NOMO-1 (cell line): ENCODE measurements around the gene CRX.
A peak's percentile ranks its signal among the peaks of the same experiment; 100 is the strongest.
"Not testable (repeated sequence)": the region's sequence is repeated elsewhere in the genome, so short reads cannot be mapped to it uniquely, and the experiment has no call there.

Experiments
- DNase-seq, 2 experiments: peaks; one replicate each; lab custom pipeline; 2025; ENCODE audit not compliant: unreplicated experiment in 2 of 2; lab: John Stamatoyannopoulos, UW

Gene CRX

GRCh38 chr19:47821460-47822020 is at the start of gene CRX:
Gene CRX (plus strand): TSS chr19:47821937. CDS start chr19:47834444, 12,507 bp downstream.
- no peak for DNase-seq

DNA sequence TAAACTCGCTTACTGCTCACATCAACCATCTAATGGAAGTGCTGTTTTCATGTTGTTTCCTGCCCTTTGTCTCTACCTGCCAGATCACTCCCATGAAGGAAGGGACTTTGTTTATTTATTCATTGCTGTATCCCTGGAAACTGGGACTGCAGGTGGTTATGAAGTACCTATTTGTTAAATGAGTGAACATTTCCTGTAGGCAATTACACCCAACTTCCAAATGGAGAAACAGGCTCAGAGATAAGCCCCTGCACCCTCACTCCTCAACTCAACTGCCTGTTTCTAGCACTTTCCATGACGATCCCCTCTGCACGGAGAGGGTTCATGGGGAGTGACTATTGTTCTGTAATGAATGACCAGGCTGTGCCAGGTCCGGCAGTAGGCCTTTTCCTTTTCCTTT is 45.2 kb upstream of the CRX start:
- DNase-seq, result no peak

DNA sequence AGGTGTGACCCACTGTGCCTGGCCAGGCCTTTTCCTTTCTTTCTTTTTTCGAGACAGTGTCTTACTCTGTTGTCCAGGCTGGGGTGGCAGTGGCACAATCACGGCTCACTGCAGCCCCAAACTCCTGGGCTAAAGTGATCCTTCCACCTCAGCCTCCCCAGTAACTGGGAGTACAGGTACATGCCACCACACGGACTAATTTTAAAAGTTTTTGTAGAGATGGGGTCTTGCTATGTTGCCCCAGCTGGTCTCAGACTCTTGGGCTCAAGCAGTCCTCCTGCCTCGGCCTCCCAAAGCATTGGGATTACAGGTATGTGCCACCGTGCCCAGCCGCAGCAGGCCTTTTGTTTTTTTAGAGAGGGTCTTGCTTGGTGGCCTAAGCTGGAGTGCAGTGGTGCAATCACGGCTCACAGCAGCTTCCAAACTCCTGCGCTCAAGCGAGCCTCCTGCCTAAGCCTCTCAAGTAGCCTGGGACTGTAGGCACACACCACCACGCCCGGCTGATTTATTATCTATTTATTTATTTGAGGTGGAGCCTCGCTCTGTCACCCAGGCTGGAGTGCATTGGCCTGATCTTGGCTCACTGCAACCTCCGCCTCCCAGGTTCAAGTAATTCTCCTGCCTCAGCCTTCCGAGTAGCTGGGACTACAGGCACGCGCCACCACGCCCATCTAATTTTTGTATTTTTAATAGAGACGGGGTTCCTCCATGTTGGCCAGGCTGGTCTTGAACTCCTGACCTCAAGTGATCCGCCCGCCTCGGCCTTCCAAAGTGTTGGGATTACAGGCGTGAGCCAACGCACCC is 44.3 kb upstream of the CRX start:
- not testable (repeated sequence) for DNase-seq

DNA sequence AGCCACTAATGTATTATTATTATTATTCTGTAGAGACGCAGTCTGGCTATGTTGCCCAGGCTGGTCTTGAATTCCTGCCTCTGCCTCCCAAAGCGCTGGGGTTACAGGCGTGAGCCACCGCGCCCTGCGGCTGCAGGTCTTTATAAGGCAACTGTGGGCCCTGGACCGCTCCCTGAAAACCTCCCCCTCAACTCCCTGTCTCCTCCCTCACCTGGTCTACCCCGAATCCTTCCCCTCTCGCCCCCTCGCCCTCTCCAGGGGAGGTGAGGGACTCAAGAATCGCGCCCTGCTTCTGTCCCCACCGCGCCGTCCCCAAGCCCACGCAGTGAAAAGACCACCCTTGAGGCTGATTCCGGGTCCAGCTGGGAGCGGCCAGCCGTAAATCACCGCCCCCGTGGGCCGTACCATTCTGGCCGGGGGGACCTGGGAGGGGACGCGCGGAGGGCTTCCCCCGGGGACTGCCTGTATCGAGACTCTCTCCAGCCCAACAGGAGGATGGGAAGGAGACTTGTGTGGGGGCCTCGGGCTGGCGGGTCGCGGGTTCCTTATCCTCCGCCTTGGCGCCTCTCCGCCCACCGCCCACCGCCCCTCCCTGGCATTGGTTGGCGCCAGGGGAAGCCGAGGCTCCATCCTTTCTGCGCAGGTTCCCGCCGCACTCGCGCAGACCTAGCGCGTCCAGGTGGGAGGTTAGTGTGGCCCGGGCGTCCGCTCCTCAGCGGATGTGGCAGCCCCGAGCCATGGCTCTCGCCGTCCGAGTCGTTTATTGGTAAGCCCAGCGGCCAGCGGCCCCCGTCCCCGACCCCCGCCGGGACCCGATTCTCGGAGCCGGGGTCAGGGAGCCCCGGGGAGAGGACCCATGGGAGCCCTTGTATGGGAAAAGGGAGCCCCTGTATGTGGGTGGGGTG is 43.4 kb upstream of the CRX start, which contains the start of gene SELENOW:
TSS of gene SELENOW (plus strand) at position 655 of the 905 bp plus-strand sequence. CDS start at position 738, 83 bp downstream.
- peak; percentile 53 to 58 for DNase-seq

DNA sequence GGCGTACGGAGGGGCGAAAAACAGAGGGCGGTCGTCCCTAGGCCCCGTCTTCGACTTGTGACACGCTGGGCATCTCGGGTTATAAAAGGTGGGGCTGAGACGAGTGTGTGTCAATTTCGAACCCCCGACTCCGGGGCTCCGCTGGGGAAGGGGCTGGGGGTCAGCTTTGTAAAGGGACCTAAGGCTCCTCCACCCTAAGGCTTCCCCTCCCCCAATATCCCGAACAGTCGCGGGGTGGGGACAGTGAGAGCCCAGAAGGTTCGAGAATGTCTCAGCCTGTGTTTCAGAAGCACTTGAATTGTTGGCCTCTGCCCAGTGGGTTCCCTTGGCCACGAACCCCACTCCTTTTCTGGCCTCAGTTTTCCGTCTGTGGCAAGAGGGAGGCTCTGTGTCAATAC is 42.8 kb upstream of the CRX start:
- no peak for DNase-seq

DNA sequence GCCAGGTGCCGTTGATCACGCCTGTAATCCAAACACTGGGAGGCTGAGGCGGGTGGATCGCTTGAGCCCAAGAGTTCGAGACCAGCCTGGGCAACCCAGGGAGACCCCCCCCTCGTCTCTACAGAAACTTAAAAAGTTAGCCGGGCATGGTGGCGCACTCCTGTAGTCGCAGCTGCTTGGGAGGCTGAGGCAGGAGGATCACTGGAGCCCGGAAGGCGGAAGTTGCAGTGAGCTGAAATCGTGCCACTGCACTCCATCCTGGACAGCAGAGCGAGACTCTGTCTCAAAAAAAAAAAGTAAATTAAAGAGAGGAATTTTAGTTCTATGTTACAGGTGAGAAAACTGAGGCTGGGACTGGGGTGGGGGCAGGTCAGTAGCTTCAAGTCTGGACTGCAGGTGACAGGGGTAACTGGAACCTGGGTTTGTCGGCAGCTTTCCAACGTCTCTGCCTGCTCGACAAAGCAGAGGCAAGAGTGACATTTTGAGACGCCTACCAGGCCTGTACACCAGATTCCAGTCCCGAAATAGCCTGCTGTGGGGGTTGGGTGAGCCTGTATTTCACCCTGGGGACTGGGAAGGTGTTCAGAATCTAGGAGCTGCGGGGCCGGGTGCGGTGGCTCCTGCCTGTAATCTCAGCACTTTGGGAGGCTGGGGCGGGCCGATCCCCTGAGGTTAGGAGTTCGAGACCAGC is 42.1 kb upstream of the CRX start:
- DNase-seq, result no peak

DNA sequence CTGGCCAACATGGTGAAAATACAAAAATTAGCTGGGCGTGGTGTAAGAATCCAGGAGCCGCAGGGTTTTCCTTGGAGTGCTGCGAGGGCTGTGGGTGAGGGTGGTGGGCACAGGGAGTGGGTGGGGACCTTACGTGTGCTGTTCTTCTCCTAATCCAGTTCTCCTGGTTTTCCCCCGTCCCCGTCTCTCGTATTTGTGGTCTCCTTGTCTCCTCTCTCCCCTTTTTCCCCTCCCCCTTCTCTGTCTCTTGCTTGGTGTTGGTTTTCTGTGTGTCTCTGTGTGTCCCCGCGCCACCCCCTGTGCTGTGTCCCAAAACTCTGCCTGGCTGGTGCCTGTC is 41.6 kb upstream of the CRX start:
- DNase-seq, result no peak

GRCh38 chr19:47781590-47782262 is 40.0 kb upstream of the CRX start:
- DNase-seq, result no peak

GRCh38 chr19:47786566-47786965 is 35.2 kb upstream of the CRX start:
- no peak for DNase-seq

DNA sequence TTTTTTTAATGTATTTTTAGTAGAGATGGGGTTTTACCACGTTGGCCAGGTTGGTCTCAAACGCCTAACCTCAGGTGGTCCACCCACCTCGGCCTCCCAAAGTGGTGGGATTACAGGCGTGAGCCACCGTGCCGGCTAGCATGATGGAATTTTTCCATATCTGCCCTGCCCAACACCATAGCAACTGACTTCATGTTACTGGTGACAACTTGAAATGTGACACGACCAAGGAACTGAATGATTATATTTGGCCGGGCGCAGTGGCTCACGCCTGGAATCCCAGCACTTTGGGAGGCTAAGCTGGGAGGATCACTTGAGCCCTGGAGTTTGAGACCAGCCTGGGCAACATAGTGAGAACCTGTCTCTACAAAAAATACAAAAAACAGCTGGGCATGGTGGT is 34.4 kb upstream of the CRX start:
- DNase-seq, result not testable (repeated sequence)

DNA sequence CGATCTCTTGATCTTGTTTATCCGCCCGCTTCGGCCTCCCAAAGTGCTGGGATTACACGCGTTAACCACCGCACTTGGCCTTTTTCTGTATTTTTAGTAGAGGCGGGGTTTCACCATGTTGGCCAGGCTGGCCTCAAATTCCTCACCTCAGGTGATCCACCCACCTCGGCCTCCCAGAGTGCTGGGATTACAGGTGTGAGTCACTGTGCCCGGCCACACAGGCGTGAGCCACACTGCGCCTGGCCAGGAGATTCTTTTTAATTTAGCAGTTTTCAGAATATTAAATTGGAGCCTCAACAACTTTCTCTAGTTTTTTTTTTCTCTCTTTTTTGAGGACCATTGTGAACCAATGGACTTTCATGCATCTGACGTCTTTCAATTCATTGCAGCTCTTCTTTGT is 31.9 kb upstream of the CRX start:
- not testable (repeated sequence) for DNase-seq

GRCh38 chr19:47790398-47790814 is 31.3 kb upstream of the CRX start:
- peak in 1 of 2 experiments; percentile 37 for DNase-seq

DNA sequence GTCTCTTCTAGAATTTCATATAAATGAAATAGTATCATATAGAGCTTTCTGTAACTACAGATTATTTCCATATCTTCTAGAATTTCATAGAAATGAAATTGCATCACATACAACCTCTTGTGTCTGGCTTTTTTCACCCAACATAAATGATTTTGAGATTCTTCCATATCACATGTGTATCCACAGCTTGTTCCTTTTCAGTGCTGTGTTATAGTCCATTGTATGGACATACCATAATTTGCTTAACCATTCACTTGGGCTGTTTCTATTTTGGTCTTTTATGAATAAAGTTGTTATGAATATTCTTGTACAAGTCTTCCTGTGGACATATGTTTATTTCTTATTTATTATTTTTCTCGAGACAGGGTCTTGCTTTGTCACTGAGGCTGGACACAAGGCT is 29.1 kb upstream of the CRX start:
- DNase-seq, result no peak

DNA sequence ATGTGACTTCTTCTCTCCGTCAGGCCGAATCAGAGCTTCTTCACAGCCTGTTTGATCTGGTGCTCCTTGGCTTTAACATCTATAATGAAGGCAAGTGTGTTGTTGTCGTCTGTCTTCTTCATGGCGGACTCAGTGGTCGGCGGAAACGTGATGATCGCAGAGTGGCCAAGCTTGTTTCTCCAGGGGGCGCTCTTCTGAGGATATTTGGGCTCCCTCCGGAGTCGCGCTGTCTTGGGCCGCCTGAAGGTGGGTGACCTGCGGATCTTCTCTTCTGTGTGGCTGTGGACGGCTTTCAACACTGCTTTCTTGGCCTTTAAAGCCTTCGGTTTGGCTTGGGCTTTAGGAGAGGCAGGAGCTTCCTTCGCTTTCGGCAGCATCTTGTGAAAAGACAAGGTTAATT is 27.2 kb upstream of the CRX start:
- no peak for DNase-seq

DNA sequence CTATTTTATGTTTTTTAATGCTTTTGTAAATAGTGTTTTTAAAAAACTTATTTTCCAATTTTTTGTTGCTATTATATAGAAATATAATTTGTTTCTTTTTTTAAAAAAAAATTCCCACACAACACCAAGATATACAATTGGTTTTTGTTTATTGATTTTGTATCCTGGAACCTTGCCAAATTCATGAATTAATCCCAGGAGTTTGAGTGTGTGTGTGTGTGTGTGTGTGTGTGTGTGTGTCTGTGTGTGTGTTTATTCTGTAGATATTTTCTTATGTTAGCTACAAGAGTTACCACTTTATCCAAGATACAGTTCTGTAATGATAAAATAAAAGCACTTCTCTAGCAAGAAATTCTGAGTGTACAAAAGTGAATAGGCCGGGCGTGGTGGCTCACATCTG is 25.0 kb upstream of the CRX start:
- DNase-seq, result no peak

- DNase-seq, result no peak
Observed at GRCh38 chr19:47797996-47798903, 23.5 kb upstream of the CRX start.

GRCh38 chr19:47798904-47799266 is 22.9 kb upstream of the CRX start:
- no peak for DNase-seq

- DNase-seq, result no peak
Observed at GRCh38 chr19:47801270-47801669, 20.5 kb upstream of the CRX start.

- DNase-seq, result no peak
Observed at GRCh38 chr19:47802521-47803043, 19.2 kb upstream of the CRX start.
